GM19240 (cell line): ENCODE measurements around the gene ASCL5.

Source experiments
- DNase-seq: peaks from one replicate; pipeline ENCODE4 v3.0.0; 2011; ENCODE audit warnings: low spot score; ENCODE audit not compliant: insufficient read length

The ASCL5 gene

DNA sequence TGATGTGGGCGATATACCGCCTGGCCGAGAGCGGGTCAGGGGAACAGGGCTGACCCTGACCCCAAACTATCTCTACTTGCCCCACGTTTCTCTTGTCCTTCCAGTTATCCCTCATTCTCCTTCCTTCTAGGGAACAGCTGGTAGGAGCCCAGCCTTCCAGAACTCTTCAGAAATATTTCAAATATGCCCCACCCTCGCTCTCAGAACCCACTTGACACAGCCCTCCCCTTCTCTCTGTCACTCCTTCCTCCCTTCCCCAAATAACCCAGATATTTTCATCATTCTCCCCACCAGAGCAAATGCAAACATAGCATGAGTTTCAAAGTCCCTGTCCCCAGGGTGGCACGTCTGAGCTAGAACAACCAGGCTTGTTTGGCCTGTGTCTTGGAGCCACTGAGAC is 15.8 kb downstream of the ASCL5 start:
- no peak for DNase-seq

DNA sequence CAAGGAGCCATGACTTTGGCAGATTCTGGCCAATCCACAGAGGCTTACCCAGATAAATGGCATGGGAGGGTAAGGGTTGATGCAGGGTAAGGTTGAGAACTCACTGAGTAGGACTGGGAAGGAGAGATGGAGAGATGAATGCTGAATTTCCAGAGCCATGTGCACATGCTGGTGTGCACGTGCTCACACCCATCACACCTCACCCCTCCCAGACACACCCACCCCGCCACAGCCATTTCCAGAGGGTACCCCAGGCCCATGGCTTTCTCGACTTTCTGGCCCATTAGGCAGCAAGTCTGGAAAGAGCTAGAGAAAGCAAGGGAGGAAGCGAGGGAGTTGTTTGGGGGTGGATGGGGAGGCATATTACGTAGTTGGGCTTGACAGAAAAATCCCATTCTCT is 16.4 kb downstream of the ASCL5 start:
- no peak for DNase-seq

GRCh38 chr1:201110138-201110537 is 16.8 kb downstream of the ASCL5 start:
- no peak for DNase-seq

- no peak for DNase-seq
Observed at GRCh38 chr1:201109651-201110050, 17.3 kb downstream of the ASCL5 start.

DNA sequence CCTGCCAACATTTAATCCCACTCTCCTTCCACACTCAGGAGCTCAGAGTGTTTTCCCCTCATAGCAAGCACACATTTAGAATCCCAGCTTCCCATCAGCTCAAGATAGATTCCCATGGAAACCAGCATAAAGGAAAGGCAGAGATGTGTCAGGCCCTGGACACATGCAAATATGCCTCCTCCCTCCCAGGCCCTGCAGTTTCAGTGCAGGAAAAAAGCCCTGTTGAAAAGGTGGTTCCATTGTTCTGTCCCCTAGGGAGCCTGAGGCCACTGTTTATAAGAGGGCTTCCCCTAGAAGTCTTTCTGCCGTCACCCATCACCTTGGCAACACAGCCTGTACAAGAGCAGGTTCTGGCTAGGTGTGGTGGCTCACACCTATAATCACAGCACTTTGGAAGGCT is 18.4 kb downstream of the ASCL5 start:
- no peak for DNase-seq

GRCh38 chr1:201105688-201106087 is 21.3 kb downstream of the ASCL5 start:
- no peak for DNase-seq

DNA sequence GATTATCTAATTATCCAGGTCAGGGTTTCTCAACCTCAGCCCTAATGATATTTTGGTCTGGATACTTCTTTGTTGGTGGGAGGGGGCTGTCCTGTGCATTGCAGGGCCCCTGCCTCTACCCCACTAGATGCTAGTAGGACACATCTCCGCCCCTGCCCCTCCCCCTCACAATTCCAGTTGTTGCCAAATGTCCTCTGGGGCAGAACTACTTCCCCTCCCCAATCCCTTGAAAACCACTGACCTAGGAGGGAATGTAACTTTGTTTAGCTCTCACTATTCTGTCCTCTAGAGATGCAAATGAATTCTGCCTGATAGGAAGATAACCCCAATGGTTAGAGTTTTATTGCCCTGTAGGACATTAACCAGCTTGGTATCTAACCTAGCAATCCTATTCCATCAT is 22.8 kb downstream of the ASCL5 start:
- DNase-seq, result no peak

DNA sequence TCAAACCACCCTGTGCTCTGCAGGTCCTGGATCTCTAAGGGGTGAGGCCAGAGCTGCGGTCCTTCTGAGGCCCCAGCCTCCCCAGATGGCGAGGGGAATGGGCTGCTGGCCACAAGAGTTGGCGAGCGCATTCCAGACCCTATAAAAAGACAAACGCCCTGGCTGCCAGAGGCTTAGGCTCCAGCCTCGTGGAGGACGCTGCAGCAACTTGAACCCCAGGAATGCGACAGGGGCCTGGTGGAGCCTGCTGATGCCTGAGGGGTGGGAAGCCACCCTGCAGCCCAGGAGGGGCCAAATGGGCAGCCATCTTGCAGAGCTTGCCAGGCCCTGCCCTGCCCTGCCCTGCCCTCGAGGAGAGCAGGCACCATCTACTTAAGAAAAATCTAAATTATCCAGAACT is 23.3 kb downstream of the ASCL5 start:
- no peak for DNase-seq

GRCh38 chr1:201100169-201100930 is 26.6 kb downstream of the ASCL5 start:
- no peak for DNase-seq

- no peak for DNase-seq
Observed at GRCh38 chr1:201098992-201099677, 27.8 kb downstream of the ASCL5 start.

DNA sequence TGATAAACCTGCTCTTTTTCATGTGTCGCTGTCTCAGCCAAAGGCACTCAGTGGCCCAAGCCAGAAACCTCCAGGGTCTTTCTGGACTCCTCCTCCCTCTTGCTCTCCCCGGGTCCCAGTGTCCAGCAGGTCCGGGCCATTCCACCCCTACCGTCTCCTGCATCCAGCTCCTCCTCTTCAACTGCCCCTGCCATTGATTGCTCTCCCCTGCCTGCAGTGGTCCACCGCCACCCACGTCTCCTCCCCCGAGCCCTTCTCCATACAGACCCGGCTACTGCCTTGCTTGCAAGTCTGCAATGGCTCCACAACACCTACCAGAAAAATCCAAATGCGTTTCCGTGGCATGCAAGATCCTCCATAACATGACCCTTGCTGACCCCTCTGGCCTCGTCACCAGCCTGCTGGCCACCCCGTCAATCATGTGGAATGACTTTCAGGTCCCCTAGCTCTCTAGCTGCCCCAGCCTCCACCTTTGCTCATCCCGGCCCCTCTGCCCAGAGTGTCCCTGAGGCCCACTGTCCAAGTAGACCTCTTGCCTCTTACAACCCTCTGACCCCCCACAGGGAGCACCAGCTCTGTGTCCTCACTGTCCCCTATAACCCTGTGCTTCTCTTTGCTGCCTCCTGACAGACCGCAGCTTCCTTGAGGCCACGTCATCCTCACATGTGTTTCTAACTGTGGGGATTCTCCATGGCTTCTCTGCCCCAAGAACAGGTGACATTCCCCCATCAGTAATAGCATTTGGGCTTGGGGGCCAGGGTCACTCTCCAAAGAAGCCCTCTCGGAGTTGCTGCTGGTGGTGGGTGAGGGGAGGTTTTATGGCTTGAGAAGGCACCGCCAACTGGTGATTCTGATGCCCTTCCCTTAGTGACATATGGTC is 29.8 kb downstream of the ASCL5 start:
- no peak for DNase-seq

DNA sequence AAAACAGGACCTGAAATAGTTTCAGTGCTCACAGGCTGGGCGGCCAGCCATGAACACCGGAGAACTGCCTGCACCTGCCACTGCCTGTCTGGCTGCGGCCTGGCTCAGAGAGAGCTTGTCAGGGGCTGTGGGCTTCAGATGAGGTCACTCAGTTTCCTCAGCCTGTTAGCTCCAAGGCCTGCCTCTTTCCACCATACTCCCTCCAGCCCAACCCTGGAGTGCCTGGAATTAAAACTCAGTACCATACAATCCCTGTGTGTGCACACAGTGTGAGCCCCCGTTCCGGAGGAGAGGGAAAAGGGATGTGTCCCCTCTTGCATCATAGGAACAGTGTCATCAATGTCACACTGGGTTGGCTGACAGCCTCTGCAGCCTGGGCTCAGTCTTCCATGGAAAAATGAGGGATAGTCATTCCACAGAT is 30.9 kb downstream of the ASCL5 start:
- DNase-seq, result no peak

GRCh38 chr1:201095581-201095980 is 31.4 kb downstream of the ASCL5 start:
- no peak for DNase-seq

- DNase-seq, result no peak
Observed at GRCh38 chr1:201094832-201095231, 32.2 kb downstream of the ASCL5 start.

GRCh38 chr1:201093962-201094361 is 33.0 kb downstream of the ASCL5 start:
- DNase-seq, result no peak

DNA sequence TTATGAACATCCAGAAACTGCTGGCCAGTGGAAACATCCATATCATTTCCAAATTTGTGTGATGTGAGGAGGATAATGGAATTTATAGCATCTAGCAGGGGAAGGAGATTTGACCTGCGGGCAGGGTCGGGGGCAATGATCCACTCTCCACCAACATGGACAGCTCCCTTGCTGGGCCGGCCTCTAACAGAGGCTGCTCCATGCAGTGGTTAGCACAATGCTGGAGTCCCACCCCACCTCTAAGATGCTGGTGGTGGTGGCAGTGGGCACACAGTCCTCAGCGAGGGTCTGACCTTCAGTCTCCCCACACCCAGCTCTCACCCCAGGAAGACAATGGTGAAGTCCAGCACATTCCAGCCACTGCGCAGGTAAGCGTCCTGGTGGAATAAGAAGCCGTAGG is 33.4 kb downstream of the ASCL5 start:
- DNase-seq, result no peak

DNA sequence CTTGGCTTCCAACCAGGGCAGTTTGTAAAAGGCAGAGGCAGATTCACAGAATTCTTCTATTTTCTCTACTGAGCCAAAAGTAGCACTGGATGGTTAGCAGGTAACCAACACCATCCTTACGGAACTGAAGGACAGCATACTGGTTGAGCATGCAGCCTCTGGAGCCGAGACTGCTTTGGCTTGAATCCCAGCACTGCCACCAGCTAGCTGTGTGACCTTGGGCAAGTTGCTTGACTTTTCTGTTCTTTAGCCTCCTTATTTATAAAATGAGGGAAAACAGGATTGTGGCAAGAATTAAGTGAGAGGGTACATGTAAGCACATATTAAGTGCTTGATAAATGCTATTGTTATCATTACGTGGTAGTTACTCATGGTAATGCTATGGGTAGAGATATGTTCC is 34.2 kb downstream of the ASCL5 start:
- no peak for DNase-seq

- DNase-seq, result no peak
Observed at GRCh38 chr1:201091256-201091655, 35.7 kb downstream of the ASCL5 start.

DNA sequence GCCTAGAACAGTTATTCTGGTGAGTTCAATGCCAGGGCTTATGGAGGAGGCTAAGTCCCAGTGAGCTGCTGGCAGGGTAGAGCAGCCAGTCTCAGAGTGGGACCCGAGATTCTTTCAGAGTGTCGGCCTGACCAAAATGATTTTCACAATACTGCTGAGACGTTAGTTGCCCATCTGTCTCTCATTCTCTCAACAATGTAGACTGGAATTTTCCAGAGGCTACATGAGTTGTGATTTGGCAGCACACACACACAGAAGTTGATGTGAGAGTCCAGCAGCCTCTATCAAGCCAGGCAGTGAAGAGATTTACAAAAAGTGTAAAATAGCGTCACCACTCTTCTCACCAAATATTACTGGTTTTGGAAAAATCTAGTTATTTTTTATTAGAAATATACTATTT is 36.4 kb downstream of the ASCL5 start:
- no peak for DNase-seq

DNA sequence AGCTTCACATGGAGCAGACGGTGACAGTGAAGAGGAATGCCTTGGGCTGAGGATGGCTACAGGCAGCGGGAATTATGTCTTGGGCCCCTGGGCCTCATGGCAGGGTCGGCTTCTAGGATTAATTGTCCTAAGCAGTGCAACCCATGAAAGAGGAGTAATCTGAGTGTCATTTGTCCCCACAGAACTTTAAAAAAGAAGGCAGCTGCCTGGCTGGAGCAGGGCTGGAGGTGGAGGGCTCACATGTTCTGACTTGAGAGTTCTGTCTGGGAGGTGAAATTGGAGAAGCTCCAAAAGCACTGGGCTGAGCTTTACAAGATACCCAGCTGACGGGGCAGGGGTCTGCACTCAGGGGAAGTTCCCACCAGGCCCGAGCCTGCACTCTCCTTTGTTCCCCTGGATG is 37.4 kb downstream of the ASCL5 start:
- no peak for DNase-seq

DNA sequence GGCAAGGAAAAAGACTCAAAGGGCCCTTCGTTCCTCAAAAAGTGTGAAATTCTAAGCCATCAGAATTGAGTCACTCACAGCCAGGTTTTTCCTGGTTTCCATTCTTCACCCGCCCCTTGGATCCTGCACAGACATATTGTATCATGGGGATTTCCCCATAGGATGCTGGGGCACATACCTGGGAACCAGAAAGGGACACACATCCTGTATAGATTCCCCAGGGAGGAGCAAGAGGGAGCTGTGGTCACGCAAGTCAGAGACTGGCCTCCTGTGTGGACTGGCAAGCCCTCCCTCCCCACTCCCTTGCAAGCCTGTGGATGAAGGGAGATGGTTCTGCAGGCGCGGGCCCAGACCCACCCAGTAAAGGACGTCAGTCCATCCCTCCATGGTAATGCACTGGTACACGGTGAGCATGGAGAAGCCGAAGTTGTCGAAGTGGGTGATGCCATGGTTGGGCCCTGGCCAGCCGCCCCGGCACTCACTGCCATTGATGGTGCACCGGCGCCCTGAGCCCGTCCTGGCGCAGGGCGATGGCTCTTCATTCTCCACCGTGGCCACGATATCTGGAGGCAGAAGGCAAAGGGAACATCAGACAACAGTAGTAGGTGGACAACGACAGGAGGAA is 38.0 kb downstream of the ASCL5 start:
- DNase-seq, result no peak

- DNase-seq, result no peak
Observed at GRCh38 chr1:201088395-201088794, 38.6 kb downstream of the ASCL5 start.
